HG02981 (cell line): ENCODE results near the gene KCNMB4.
A peak's percentile ranks its signal among the peaks of the same experiment; 100 is the strongest.

Source experiments
- ATAC-seq: cut with Tn5 transposase; IDR thresholded peaks from one replicate; pipeline ENCODE4 v1.9.1; 2021; ENCODE audit warnings: mild to moderate bottlenecking, moderate library complexity; ENCODE audit not compliant: unreplicated experiment

KCNMB4 gene

DNA sequence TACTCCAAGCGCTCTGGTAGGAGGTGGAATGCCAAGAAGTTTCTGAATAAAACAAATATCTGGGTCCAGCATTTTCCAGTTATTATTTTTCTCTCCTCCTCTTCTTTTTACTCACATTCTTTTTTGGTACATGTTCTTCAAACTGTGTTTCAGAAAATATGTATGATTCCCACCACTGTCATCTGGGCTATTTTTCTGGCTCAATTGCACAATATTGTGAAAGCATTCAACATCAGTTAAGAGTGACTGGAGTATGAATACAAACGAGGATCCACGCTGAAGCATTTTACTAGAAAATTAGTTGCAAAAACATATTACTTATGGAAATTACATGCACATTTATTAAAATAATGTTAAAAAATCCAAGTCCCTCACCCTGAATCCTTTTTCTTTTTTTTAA is 61.5 kb downstream of the KCNMB4 start:
- no peak for ATAC-seq

- ATAC-seq = no peak
These were observed 64.3 kb downstream of the KCNMB4 start for GRCh38 chr12:70430400-70430799.

- ATAC-seq = no peak
These were observed 70.7 kb downstream of the KCNMB4 start for GRCh38 chr12:70436836-70437235.

- no peak for ATAC-seq
These were observed 77.1 kb downstream of the KCNMB4 start for GRCh38 chr12:70443062-70443673.

GRCh38 chr12:70444903-70445302 is 78.8 kb downstream of the KCNMB4 start:
- no peak for ATAC-seq

- ATAC-seq = no peak
These were observed 82.3 kb downstream of the KCNMB4 start for GRCh38 chr12:70448371-70448770.

DNA sequence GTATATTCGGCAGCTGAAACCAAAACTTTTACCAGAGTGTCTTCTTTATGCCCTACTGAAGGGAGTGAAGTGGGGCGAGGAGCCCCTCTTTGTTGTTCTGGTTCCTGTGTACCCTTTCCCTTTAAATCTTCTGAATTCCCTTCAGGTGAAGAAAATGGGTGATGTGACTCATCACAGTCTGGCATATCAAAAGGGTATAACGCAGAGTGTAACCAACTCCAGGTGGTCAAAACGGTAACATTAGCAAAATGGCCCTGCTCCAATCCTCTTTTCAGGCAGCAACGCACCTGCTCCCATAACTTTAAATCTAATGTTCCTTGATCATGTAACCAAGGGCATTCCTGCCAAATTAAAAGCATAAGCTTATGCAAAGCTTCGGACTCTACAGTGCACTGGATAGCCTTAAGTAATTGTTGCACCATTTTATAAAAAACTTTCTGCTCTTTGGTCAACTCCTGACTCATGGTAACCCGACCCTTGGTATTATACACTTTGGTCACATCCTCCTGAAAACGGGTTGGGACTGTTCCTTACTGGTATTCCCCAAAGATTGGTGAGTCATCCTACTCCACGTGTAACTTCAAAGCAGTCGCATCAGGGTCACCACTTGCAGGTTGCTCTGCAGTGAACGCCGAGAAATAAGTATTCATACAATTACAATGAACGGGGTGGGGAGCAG is 83.1 kb downstream of the KCNMB4 start:
- no peak for ATAC-seq

GRCh38 chr12:70449753-70450341 is 83.8 kb downstream of the KCNMB4 start:
- ATAC-seq = no peak

GRCh38 chr12:70451528-70451927 is 85.4 kb downstream of the KCNMB4 start:
- ATAC-seq = no peak

GRCh38 chr12:70456953-70457352 is 90.9 kb downstream of the KCNMB4 start:
- no peak for ATAC-seq

- peak; percentile 81 for ATAC-seq
These were observed 93.7 kb downstream of the KCNMB4 start for GRCh38 chr12:70459786-70460185.

DNA sequence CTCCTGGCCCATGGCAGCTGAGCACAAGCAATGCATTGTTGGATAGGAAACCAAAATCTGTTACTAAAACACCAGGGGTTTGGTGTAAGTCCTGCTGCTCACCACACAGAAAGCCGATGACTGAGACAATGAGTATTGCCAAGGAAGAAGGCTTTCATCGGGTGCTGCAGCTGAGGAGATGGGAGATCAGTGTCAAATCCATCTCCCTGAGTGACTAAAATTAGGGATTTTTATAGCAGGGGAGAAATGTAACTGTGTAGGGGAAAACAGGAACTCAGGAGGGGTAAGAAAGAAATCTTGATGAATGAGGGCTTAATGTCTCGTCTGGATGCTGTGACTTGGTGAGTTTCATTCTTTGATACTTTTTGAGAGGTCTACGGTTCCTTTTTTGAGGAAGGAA is 97.9 kb downstream of the KCNMB4 start:
- ATAC-seq = no peak

DNA sequence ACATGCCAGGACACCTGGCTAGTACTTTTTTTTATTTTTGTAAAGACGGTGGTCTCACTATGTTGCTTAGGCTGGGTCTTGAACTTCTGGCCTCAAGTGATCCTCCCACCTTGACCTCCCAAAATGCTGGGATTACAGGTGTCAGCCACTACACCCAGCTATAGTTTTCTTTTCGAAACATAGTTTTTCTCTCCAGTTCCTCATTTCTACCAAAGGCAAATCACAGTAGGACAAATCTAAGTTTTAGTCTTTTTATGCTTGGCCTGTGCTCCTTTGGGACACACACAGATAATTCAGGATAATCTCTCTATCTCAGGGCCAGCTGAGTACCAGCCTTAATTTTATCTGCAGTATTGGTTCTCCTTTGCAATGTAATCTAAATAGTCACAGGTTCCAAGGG is 100.7 kb downstream of the KCNMB4 start:
- no peak for ATAC-seq

DNA sequence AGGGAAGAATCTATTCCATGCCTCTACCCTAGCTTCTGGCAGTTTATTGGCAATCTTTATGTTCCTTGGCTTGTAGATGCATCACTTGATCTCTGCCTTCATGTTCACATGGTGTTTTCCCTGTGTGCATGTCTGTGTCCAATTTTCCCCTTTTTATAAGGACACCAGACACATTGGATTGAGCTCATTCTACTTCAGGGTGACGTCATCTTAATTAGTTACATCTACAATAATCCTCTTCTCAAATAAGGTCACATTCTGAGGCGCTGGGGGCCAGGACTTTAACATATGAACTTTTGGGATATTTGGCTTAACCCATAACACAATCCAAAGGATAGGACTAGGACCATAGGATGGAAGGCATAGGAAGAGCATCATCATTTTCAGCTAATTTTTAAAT is 101.4 kb downstream of the KCNMB4 start:
- no peak for ATAC-seq

DNA sequence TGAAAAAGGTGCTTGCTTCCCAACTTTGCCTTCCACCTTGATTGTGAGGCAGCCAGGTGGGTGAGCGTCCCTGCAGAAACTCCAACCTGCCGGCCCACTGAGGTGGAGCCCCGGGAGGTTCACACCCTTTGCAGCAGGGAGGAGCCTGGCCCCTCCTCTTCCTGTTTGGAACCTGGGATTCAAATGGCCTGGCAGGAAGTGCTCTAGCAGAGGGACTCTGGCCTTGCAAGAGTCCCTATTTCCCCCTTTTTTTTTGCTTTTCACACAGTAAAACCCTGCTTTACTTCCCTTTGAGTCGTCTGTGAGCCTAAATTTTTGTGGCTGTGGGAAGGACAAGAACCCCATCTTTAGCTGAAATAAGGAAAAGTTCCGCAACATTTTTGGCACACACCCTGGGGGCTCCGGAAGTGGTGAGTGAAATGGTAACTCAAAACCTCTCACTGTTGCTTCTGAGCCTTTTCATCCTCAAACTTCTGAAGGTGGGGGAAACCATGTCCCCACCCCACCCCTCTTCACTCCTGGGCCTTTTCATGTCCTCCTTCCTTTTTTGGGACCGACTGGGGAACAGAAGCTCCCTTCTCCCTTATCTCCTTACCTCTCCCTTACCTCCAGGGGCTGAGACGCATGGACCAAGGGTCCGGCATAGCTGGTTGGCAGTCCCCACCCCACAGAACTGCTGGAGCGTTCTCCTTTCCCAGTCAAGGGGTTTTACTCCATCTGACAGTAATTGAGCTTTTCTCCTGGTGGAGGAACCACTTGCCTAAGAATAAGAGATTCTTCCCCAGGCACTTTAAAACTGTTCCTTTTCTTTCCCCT is 102.0 kb downstream of the KCNMB4 start:
- ATAC-seq = no peak

DNA sequence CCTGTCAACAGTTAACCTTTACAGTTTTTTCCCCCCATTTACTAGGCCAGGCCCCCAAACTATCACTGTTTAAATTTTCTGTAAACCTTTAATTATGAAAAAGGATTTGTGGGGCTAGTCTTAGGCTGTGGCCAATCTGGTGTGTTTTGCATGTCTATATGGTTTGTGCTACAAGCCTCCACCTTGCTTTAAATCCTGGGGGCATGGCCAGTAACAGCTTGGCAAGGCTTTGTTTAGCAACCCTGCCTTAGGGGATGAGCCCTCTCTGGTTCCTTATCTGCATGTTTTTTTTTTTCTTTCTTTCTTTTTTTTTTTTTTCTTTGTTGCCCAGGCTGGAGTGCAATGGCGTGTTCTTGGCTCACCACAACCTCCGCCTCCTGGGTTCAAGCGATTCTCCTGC is 102.7 kb downstream of the KCNMB4 start:
- no peak for ATAC-seq

DNA sequence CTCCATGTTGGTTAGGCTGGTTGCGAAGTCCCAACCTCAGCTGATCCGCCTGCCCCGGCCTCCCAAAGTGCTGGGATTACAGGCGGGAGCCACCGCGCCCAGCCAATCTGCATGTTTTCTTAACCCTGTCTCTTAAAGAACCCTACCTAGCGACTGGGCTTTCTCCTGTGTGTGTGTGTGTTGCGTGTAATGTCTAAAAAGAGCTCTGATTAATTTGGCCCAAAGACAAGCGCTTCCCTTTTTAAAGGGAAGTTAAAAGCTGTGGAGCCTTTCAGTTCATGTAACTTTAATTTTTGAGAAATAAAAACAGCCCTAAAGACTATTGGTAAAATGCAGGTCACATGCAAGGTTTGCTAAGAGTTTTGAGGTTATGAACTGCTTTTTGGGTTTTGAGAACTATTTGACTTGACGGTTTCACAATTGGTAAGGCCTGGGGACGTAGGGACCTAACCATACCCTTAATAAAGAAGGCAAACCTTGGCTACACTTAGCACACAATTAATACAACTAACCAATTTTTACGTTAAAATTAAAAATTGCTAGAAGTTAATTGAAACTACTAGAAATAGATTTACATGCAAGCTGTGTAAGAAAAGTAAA is 103.2 kb downstream of the KCNMB4 start:
- no peak for ATAC-seq

- no peak for ATAC-seq
These were observed 116.7 kb downstream of the KCNMB4 start for GRCh38 chr12:70482764-70483163.
